Thyroid gland (tissue), 4 donors: ENCODE results near the gene ADGRB3.

Experiments
- CTCF ChIP-seq, 6 experiments: fragments of 200-600 bp in 3 of 6; fragments of 450-650 bp in 3 of 6; sonication (generic) in 3 of 6; IDR thresholded peaks; one replicate each; pipeline ENCODE4 v1.5.1; 2016 to 2019; ENCODE audit warnings: antibody characterized with exemption in 6 of 6, mild to moderate bottlenecking in 2 of 6, inconsistent platforms in 1 of 6, moderate library complexity in 1 of 6
- POLR2A ChIP-seq, 2 donors: fragments of 450-650 bp; IDR thresholded peaks; one replicate each; pipeline ENCODE4 v1.6.1; 2017; ENCODE audit warnings: antibody characterized with exemption in 2 of 2, mild to moderate bottlenecking in 2 of 2, moderate library complexity in 1 of 2

GRCh38 chr6:68726337-68726736, 91.3 kb downstream of the ADGRB3 start:
- TF ChIP-seq POLR2A (IDR thresholded peaks at IDR 0.05) (no peak), CTCF (IDR thresholded peaks at IDR 0.05) (no peak)
